B cell (primary cell): Measurements from ENCODE around the gene ZMYND8. TPM values are rescaled to one million over a fixed set of nuclear protein-coding genes. Genes with fewer than 3 reads are reported as not detected.
A peak's percentile ranks its signal among the peaks of the same experiment; 100 is the strongest.

Experiments used
- ATAC-seq: fragments of 200-7000 bp; cut with Tn5 transposase; one replicate; pipeline ENCODE4 v1.10.0; 2021; ENCODE audit warnings: low read depth, mild to moderate bottlenecking, moderate number of reproducible peaks, moderate library complexity
- CTCF ChIA-PET: fragments of 350-600 bp; sonication (Branson Sonifier 250); formaldehyde crosslinking; loops from one replicate; lab custom pipeline; 2021; ENCODE audit warnings: antibody characterized with exemption, inconsistent platforms; lab: Charles Lee
- POLR2A ChIA-PET: fragments of 350-600 bp; sonication (Branson Sonifier 250); formaldehyde crosslinking; loops from one replicate; lab custom pipeline; 2021; ENCODE audit warnings: antibody characterized with exemption; lab: Charles Lee
- DNase-seq: peaks from one replicate; pipeline ENCODE4 v3.0.0; 2013
- H2AFZ ChIP-seq: 2 replicates; pipeline ENCODE4 v1.6.1; 2012; ENCODE audit warnings: mild to moderate bottlenecking, low read depth, low read length; ENCODE audit not compliant: insufficient read depth, poor library complexity, severe bottlenecking
- H3K27ac ChIP-seq, 2 donors: 1 replicate in 1 of 2; 2 replicates in 1 of 2; pipeline ENCODE4 v1.5.1; 2012 to 2013; ENCODE audit warnings: low read length in 2 of 2, mild to moderate bottlenecking in 2 of 2, moderate library complexity in 1 of 2
- H3K27me3 ChIP-seq, 4 experiments: fragments of 200-600 bp in 1 of 4; sonication (generic) in 1 of 4; replicated peaks in 1 of 4; 1 replicate in 2 of 4; 2 replicates in 2 of 4; pipeline versions ENCODE4 v1.6.1 to v1.7.0; 2013 to 2016; ENCODE audit warnings: low read length in 3 of 4, mild to moderate bottlenecking in 2 of 4, mixed read lengths in 1 of 4, moderate library complexity in 1 of 4; ENCODE audit not compliant: insufficient read depth in 4 of 4, control insufficient read depth in 3 of 4; ENCODE audit errors: control extremely low read depth in 1 of 4
- H3K36me3 ChIP-seq, 2 experiments: replicated peaks in 1 of 2; 1 replicate in 1 of 2; 2 replicates in 1 of 2; pipeline versions ENCODE4 v1.6.1 to v1.7.1; 2013; ENCODE audit warnings: low read length in 1 of 2; ENCODE audit not compliant: insufficient read depth in 2 of 2, control insufficient read depth in 1 of 2; ENCODE audit errors: control extremely low read depth in 1 of 2, extremely low read depth in 1 of 2
- H3K4me1 ChIP-seq, 2 donors: fragments of 200-600 bp in 1 of 2; sonication (generic) in 1 of 2; 1 replicate in 1 of 2; 2 replicates in 1 of 2; pipeline versions ENCODE4 v1.5.1 to v1.6.1; 2013 to 2017; ENCODE audit warnings: low read length in 2 of 2; ENCODE audit not compliant: control insufficient read depth in 2 of 2, insufficient read depth in 2 of 2
- H3K4me2 ChIP-seq: replicated peaks from 2 replicates; pipeline ENCODE3; 2012; ENCODE audit warnings: mild to moderate bottlenecking, low read depth, low read length; ENCODE audit not compliant: poor library complexity, severe bottlenecking
- H3K4me3 ChIP-seq, 5 experiments: fragments of 200-600 bp in 1 of 5; sonication (generic) in 1 of 5; 1 replicate in 3 of 5; 2 replicates in 2 of 5; pipeline versions ENCODE4 v1.5.1 to v1.7.0; 2011 to 2016; ENCODE audit warnings: low read length in 4 of 5, mild to moderate bottlenecking in 4 of 5, low read depth in 2 of 5, control low read depth in 1 of 5, moderate library complexity in 1 of 5; ENCODE audit not compliant: insufficient read depth in 1 of 5; ENCODE audit errors: control extremely low read depth in 1 of 5, extremely low read depth in 1 of 5
- H3K79me2 ChIP-seq: fragments of 200-600 bp; sonication (generic); one replicate; pipeline ENCODE4 v1.6.0; 2016; ENCODE audit warnings: low read length; ENCODE audit not compliant: control insufficient read depth, insufficient read depth
- H3K9ac ChIP-seq: fragments of 200-600 bp; sonication (generic); 2 replicates; pipeline ENCODE4 v1.6.1; 2017; ENCODE audit warnings: mild to moderate bottlenecking, low read length, moderate library complexity
- H3K9me3 ChIP-seq, 3 donors: one replicate each; pipeline versions ENCODE4 v1.6.1 to v1.7.1; 2013; ENCODE audit warnings: low read length in 2 of 3; ENCODE audit not compliant: control insufficient read depth in 2 of 3, insufficient read depth in 1 of 3; ENCODE audit errors: control extremely low read depth in 1 of 3
- H4K20me1 ChIP-seq: 2 replicates; pipeline ENCODE4 v1.6.0; 2012; ENCODE audit warnings: mild to moderate bottlenecking, low read length; ENCODE audit not compliant: insufficient read depth, control insufficient read depth, poor library complexity, severe bottlenecking
- H3K27ac Mint-ChIP-seq: one replicate; pipeline ENCODE4 v1.8.0; 2021; ENCODE audit warnings: mixed read lengths
- H3K27me3 Mint-ChIP-seq: one replicate; pipeline ENCODE4 v1.8.0; 2021; ENCODE audit warnings: mixed read lengths
- H3K4me1 Mint-ChIP-seq: one replicate; pipeline ENCODE4 v1.8.0; 2021; ENCODE audit warnings: mixed read lengths
- H3K4me3 Mint-ChIP-seq: one replicate; pipeline ENCODE4 v1.8.0; 2021; ENCODE audit warnings: mixed read lengths
- H3K9me3 Mint-ChIP-seq: one replicate; pipeline ENCODE4 v1.8.0; 2022; ENCODE audit warnings: mixed read lengths; ENCODE audit not compliant: insufficient read depth
- EZH2 ChIP-seq: IDR thresholded peaks from 2 replicates; pipeline ENCODE4 v1.6.1; 2012; ENCODE audit warnings: borderline replicate concordance, low read depth, mild to moderate bottlenecking, moderate library complexity, low read length; ENCODE audit not compliant: insufficient read depth, poor library complexity, severe bottlenecking
- WGBS: methylation state at CpG from one replicate; pipeline ENCODE4 v1.1.5; 2013; ENCODE audit warnings: missing lambda C conversion rate; ENCODE audit not compliant: insufficient coverage; 5-methylcytosine and 5-hydroxymethylcytosine counted together
- intact Hi-C: fragments of 100-400 bp; cut with micrococcal nuclease; formaldehyde crosslinking; loops from one replicate; pipeline ENCODE4 v1.10.0; 2022
- polyA plus RNA-seq: library from polyadenylated mRNA; depleted of rRNA; stranded (reverse); fragments of >200 nt; gene quantifications from 2 replicates; pipeline ENCODE4 v1.2.3, GENCODE V29; 2012
- total RNA-seq, 2 donors: library from RNA; stranded (reverse); fragments of 120-200 nt in 1 of 2; gene quantifications; 1 replicate in 1 of 2; 2 replicates in 1 of 2; pipeline versions ENCODE4 v1.2.3 to v1.2.4, GENCODE V29; 2013 to 2022
- TF ChIP-seq, protein P1 (sequence below): fragments of 200-600 bp; IDR thresholded peaks from one replicate; pipeline ENCODE4 v1.8.0; 2022; ENCODE audit warnings: antibody characterized with exemption, mild to moderate bottlenecking

The ZMYND8 gene
- total and polyA plus RNA-seq, 2 donors (not counting 1 experiment from before 2014, with no cell fraction given) = 20.3 to 67.2 TPM

DNA sequence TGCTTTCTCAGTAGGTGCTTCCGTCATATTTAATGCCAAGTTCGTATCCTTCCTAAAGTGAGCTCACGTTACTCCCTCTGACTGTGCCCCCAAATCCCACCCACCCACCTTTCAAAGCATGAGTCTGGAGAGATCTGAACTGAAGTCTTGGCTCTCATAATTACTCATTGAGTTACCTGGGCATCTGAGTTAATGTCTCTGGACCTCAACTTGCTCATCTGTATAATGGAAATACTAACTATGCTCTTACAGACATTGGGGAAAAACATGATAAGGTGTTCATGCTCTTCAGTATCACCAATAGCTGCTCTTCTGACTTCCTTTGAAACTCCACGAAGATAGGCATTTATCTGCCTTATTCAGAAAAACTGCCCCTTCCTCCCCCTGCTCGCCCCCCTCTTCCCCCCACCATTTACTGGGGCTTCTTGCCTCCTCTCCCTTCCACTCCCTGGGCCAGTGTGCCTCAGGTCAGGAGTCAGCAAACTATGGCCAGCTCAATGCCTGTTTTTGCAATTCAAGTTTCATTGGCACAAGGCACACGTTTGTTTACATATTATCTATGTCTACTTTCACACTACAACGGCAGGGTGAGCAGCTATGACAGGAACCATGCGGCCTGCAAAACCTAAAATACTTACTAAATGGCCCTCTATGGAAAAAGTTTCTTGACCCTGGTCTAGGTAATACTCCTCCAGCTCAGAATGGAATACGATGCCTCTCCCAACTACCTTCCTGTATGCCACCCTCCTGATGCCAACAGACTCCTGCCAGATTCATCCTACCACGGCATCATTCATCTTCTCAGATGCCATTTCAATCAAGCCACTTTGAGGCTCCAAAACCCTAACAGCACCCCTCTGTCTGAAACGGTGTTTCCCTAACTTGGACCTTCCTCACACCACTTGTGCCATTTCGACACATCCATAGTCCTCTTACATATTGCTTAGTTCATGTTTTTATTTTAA, 138.7 kb downstream of the ZMYND8 start:
- TF ChIP-seq, protein P1, sequence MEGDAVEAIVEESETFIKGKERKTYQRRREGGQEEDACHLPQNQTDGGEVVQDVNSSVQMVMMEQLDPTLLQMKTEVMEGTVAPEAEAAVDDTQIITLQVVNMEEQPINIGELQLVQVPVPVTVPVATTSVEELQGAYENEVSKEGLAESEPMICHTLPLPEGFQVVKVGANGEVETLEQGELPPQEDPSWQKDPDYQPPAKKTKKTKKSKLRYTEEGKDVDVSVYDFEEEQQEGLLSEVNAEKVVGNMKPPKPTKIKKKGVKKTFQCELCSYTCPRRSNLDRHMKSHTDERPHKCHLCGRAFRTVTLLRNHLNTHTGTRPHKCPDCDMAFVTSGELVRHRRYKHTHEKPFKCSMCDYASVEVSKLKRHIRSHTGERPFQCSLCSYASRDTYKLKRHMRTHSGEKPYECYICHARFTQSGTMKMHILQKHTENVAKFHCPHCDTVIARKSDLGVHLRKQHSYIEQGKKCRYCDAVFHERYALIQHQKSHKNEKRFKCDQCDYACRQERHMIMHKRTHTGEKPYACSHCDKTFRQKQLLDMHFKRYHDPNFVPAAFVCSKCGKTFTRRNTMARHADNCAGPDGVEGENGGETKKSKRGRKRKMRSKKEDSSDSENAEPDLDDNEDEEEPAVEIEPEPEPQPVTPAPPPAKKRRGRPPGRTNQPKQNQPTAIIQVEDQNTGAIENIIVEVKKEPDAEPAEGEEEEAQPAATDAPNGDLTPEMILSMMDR = no peak
- TF ChIP-seq EZH2 = no peak
- ATAC-seq (no peak), DNase-seq (no peak)
- Mint-ChIP-seq H3K4me3 (no peak overlapping the region), H3K27ac (peak overlapping the region; percentile 17), H3K9me3 (no peaks in the 10 kb centered on the region), H3K4me1 (peaks cover 5% of the 10 kb centered on the region), H3K27me3 (no peaks in the 10 kb centered on the region)
- Histone ChIP-seq H2AFZ (no peak overlapping the region), H3K79me2 (peaks cover 46% of the 10 kb centered on the region), H3K9me3 (no peaks in the 10 kb centered on the region), H3K4me2 (no peak overlapping the region), H3K36me3 (peaks cover 11 to 87% of the 10 kb centered on the region in 2 experiments), H3K4me3 (no peak overlapping the region), H4K20me1 (peaks cover 19% of the 10 kb centered on the region), H3K4me1 (no peaks in the 10 kb centered on the region), H3K9ac (no peak overlapping the region), H3K27me3 (no peaks in the 10 kb centered on the region), H3K27ac (no peak overlapping the region)
- intact Hi-C loops = no loop called here
- ChIA-PET POLR2A (interaction anchor here (0.7 kb wide), 1 partner anchor 293 kb away, joined by 5 read pairs; no protein-coding TSS in a partner anchor), CTCF (interaction anchor here (0.6 to 7.3 kb wide), 2 partner anchors 166 to 169 kb away, joined by 4 to 56 read pairs; no protein-coding TSS in a partner anchor)
- 96% methylated on average over 9 of the region's 12 CpGs for WGBS
